Adipocyte (in vitro differentiated cells): Measurements from ENCODE around the gene GOLGA6A.

ENCODE experiments used
- DNase-seq: peaks from one replicate; pipeline ENCODE4 v3.0.0-alpha.2; 2015; ENCODE audit warnings: low read depth
- H3K27me3 ChIP-seq: replicated peaks from 2 replicates; pipeline ENCODE4 v1.7.0; 2013; ENCODE audit warnings: mild to moderate bottlenecking, low read length, moderate library complexity; ENCODE audit not compliant: control insufficient read depth, insufficient read depth
- H3K36me3 ChIP-seq: 2 replicates; pipeline ENCODE4 v1.7.0; 2013; ENCODE audit warnings: low read length, mild to moderate bottlenecking, moderate library complexity; ENCODE audit not compliant: control insufficient read depth, insufficient read depth, severe bottlenecking
- H3K4me1 ChIP-seq: 2 replicates; pipeline ENCODE4 v1.7.0; 2013; ENCODE audit warnings: mild to moderate bottlenecking, low read length, moderate library complexity; ENCODE audit not compliant: control insufficient read depth, insufficient read depth
- H3K4me3 ChIP-seq: 2 replicates; pipeline ENCODE4 v1.7.0; 2013; ENCODE audit warnings: mild to moderate bottlenecking, low read length, moderate library complexity
- H3K9ac ChIP-seq: 2 replicates; pipeline ENCODE4 v1.7.0; 2013; ENCODE audit warnings: mild to moderate bottlenecking, low read length, moderate library complexity
- H3K9me3 ChIP-seq: 2 replicates; pipeline ENCODE4 v1.7.0; 2013; ENCODE audit warnings: mild to moderate bottlenecking, low read length, moderate library complexity; ENCODE audit not compliant: control insufficient read depth

Gene GOLGA6A

GRCh38 chr15:74050127-74050526 is 32.2 kb downstream of the GOLGA6A start:
- Histone ChIP-seq H3K9ac (peak overlapping the region; percentile 78), H3K9me3 (no peaks in the 10 kb centered on the region), H3K4me3 (no peak overlapping the region), H3K36me3 (no peaks in the 10 kb centered on the region), H3K4me1 (peaks cover 38% of the 10 kb centered on the region), H3K27me3 (no peaks in the 10 kb centered on the region)
- peak; percentile 7 for DNase-seq

DNA sequence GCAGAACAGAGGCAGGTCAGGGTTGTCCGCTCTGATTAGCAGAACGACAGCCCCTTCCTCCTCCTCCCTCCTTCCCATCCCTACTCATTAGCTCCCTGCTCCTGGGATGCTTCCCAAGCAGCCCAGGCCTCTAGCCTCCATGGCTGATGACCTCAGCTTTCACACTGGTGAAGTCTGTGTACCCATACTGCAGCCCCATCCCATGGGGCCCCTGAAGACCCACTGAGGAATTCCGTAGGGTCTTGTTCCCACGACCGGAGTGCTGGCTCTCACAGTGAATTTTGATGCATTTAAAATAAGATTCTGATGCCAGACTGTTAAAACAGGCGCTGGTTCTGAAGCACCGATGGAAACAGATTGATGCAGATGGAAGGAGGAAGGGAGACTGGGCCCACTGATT is 36.1 kb downstream of the GOLGA6A start:
- Histone ChIP-seq H3K9me3 (no peaks in the 10 kb centered on the region), H3K27me3 (no peaks in the 10 kb centered on the region), H3K36me3 (peaks cover 4% of the 10 kb centered on the region), H3K9ac (no peak overlapping the region), H3K4me1 (peaks cover 26% of the 10 kb centered on the region), H3K4me3 (no peak overlapping the region)
- no peak for DNase-seq

DNA sequence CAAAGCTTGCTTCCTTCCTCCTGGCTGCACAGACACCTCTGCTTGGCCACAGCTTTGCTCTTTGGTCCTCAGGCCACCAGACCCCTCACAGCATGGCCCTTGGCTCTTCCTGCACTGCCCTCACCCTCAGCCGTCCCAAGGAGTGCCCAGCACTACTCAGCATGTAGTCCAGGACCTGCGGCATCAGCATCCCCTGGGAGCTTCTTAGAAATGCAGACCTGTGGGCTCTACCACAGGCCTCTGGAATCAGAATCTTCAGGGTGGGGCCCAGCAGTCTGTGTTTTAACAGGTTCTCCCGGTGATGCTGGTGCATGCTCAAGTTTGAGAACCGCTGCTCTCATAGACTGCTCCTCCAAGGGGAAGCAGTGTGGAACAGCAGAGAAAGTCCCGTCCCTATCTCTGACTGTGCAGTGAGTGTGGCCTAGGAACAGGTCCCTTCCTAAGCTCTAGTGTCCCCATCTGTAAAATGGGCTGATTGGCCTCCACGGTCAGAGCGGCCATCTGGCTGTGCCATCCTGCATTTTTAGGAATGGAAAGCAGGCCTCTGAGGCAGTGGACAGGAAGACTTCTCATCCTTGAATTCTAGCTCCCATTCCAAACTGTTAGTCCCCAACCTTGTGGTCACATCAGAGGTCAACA is 36.6 kb downstream of the GOLGA6A start:
- no peak overlapping the region for H3K9ac ChIP-seq
- H3K9me3 ChIP-seq = no peaks in the 10 kb centered on the region
- H3K36me3 ChIP-seq = peaks cover 4% of the 10 kb centered on the region
- no peak overlapping the region for H3K4me3 ChIP-seq
- peaks cover 28% of the 10 kb centered on the region for H3K4me1 ChIP-seq
- H3K27me3 ChIP-seq = no peaks in the 10 kb centered on the region
- DNase-seq = no peak

- H3K36me3 ChIP-seq = peaks cover 4% of the 10 kb centered on the region
These were observed 37.2 kb downstream of the GOLGA6A start for GRCh38 chr15:74045184-74045583.

GRCh38 chr15:74044267-74045110 is 37.9 kb downstream of the GOLGA6A start:
- Histone ChIP-seq H3K4me1 (peaks cover 29% of the 10 kb centered on the region), H3K36me3 (peaks cover 4% of the 10 kb centered on the region), H3K27me3 (no peaks in the 10 kb centered on the region), H3K9ac (peak overlapping the region; percentile 34), H3K4me3 (no peak overlapping the region), H3K9me3 (no peaks in the 10 kb centered on the region)
- no peak for DNase-seq

More at GRCh38 chr15:74045184-74045583, 37.2 kb downstream of the GOLGA6A start:
- Histone ChIP-seq H3K27me3 (no peaks in the 10 kb centered on the region), H3K9ac (no peak overlapping the region), H3K4me3 (no peak overlapping the region), H3K9me3 (no peaks in the 10 kb centered on the region), H3K4me1 (peaks cover 28% of the 10 kb centered on the region)
- DNase-seq = no peak

GRCh38 chr15:74043425-74044266 is 38.7 kb downstream of the GOLGA6A start:
- Histone ChIP-seq H3K9me3 (no peaks in the 10 kb centered on the region), H3K9ac (peak overlapping the region; percentile 34), H3K27me3 (no peaks in the 10 kb centered on the region), H3K4me1 (peaks cover 37% of the 10 kb centered on the region), H3K4me3 (no peak overlapping the region), H3K36me3 (peaks cover 4% of the 10 kb centered on the region)
- no peak for DNase-seq

GRCh38 chr15:74042603-74043424 is 39.5 kb downstream of the GOLGA6A start:
- H3K4me3 ChIP-seq = no peak overlapping the region

GRCh38 chr15:74041777-74042435 is 40.4 kb downstream of the GOLGA6A start:
- Histone ChIP-seq H3K9me3 (no peaks in the 10 kb centered on the region), H3K4me1 (peaks cover 42% of the 10 kb centered on the region), H3K9ac (no peak overlapping the region), H3K36me3 (peaks cover 11% of the 10 kb centered on the region), H3K27me3 (no peaks in the 10 kb centered on the region), H3K4me3 (no peak overlapping the region)
- no peak for DNase-seq

More at GRCh38 chr15:74042603-74043424, 39.5 kb downstream of the GOLGA6A start:
- no peak overlapping the region for H3K9ac ChIP-seq
- no peaks in the 10 kb centered on the region for H3K27me3 ChIP-seq
- no peaks in the 10 kb centered on the region for H3K9me3 ChIP-seq
- peaks cover 4% of the 10 kb centered on the region for H3K36me3 ChIP-seq
- H3K4me1 ChIP-seq = peaks cover 38% of the 10 kb centered on the region
- DNase-seq = no peak

DNA sequence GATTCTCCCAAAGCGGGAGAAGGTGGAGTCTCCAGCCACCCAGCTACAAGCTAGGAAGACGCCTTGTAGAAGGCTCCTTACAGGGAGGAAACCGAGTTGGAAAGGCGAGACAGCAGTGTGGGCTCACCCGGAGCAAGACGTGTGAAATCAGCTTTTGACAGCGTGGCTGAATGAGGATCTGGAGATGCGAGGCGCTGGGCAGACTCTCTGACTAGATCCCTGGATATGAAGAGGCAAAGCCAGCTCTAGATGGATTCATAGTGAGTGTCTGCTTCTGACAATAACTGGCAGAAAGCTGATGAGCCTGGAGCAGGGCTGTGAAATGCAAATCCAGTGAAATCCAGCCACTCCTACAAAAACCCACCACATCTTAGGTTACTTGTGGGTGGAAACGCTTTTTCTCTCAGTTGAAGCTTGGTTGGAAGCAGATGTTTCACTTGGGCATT is 41.0 kb downstream of the GOLGA6A start:
- Histone ChIP-seq H3K9me3 (no peaks in the 10 kb centered on the region), H3K4me3 (peak overlapping the region; percentile 22), H3K27me3 (no peaks in the 10 kb centered on the region), H3K4me1 (peaks cover 48% of the 10 kb centered on the region), H3K9ac (peak overlapping the region; percentile 65), H3K36me3 (peaks cover 14% of the 10 kb centered on the region)
- DNase-seq = no peak
